IPS DF 6.9 (cell line): ENCODE results near the gene RPL10.
"Not testable (repeated sequence)": the region's sequence is repeated elsewhere in the genome, so short reads cannot be mapped to it uniquely, and the experiment has no call there.

ENCODE experiments used
- DNase-seq: peaks from one replicate; pipeline ENCODE4 v3.0.0-alpha.2; 2013; ENCODE audit warnings: low read depth, low spot score
- H3K27ac ChIP-seq: one replicate; pipeline ENCODE4 v1.5.1; 2013; ENCODE audit warnings: low read length, control low read depth
- H3K27me3 ChIP-seq: 2 replicates; pipeline ENCODE4 v1.6.1; 2013; ENCODE audit warnings: mild to moderate bottlenecking, low read length; ENCODE audit not compliant: control insufficient read depth, insufficient read depth
- H3K36me3 ChIP-seq: 2 replicates; pipeline ENCODE4 v1.6.1; 2013; ENCODE audit warnings: low read length; ENCODE audit not compliant: control insufficient read depth, insufficient read depth
- H3K4me1 ChIP-seq: 2 replicates; pipeline ENCODE4 v1.6.1; 2013; ENCODE audit warnings: low read length; ENCODE audit not compliant: control insufficient read depth, insufficient read depth
- H3K4me3 ChIP-seq: 2 replicates; pipeline ENCODE4 v1.5.1; 2013; ENCODE audit warnings: mild to moderate bottlenecking, low read length
- H3K9me3 ChIP-seq: 2 replicates; pipeline ENCODE4 v1.6.1; 2013; ENCODE audit warnings: low read length, inconsistent platforms; ENCODE audit not compliant: control insufficient read depth, insufficient read depth
- whole genome bisulfite sequencing: extraction: QIAGEN DNeasy Blood & Tissue Kit; methylation state at CpG from one replicate; pipeline ENCODE4 v1.1.7; 2013; ENCODE audit warnings: mixed read lengths, missing lambda C conversion rate; ENCODE audit not compliant: insufficient read length, insufficient coverage; 5-methylcytosine and 5-hydroxymethylcytosine counted together

RPL10 gene

GRCh38 chrX:154378799-154379568, 19.2 kb upstream of the RPL10 start, which contains the start of gene EMD:
TSS of gene EMD (plus strand) at chrX:154379295. CDS start at chrX:154379485, 190 bp downstream.
- Histone ChIP-seq H3K27me3 (no peaks in the 10 kb centered on the region), H3K4me1 (peaks cover 8% of the 10 kb centered on the region), H3K27ac (no peak within 1 kb of the TSS), H3K9me3 (no peaks in the 10 kb centered on the region), H3K36me3 (peaks cover 5% of the 10 kb centered on the region; the same call in 1 of the 2 replicates), H3K4me3 (peak within 1 kb of the TSS; percentile 89)
- DNase-seq: peak; percentile 74
- no CpG with 5 or more reads among the region's 103 CpGs for WGBS

DNA sequence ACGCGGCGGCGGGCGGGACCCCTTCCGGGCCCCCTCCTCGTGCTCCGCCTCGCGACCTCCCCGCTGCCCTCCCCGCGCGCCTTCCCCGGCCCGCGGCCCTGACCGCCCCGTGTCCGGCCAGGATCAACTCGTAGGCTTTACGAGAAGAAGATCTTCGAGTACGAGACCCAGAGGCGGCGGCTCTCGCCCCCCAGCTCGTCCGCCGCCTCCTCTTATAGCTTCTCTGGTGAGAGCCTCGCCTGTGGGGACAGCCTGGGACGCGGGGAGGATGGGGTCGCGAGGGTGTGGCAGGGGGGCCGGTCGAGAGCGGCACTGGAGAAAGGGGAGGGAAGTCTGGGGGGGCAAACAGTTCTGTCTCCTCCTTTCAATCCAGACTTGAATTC, 18.6 kb upstream of the RPL10 start:
- peaks cover 8% of the 10 kb centered on the region for H3K4me1 ChIP-seq
- no peak for DNase-seq
- whole genome bisulfite sequencing: no CpG with 5 or more reads among the region's 38 CpGs

DNA sequence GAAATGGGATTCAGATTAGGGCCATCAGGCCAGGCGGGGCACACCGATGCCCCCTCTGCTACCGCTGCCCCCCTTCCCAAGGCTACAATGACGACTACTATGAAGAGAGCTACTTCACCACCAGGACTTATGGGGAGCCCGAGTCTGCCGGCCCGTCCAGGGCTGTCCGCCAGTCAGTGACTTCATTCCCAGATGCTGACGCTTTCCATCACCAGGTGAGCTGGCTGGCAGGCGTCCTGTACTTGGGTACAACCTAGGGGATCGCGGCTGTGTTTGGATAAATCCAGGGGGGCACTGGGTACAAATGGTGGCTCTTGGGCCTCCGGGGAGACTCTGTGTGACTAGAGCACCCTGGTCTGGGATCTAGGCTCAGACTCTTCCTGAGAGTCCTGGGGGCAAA, 18.0 kb upstream of the RPL10 start:
- peaks cover 7% of the 10 kb centered on the region; the same call in 1 of the 2 replicates for H3K4me1 ChIP-seq
- H3K36me3 ChIP-seq: peaks cover 5% of the 10 kb centered on the region; the same call in 1 of the 2 replicates
- H3K27ac ChIP-seq: no peak overlapping the region
- DNase-seq: no peak
- WGBS: no CpG with 5 or more reads among the region's 13 CpGs
- H3K9me3 ChIP-seq: no peaks in the 10 kb centered on the region
- no peaks in the 10 kb centered on the region for H3K27me3 ChIP-seq
- H3K4me3 ChIP-seq: peak overlapping the region; percentile 89; the same call in 1 of the 2 replicates

More for the DNA sequence above, 18.6 kb upstream of the RPL10 start:
- Histone ChIP-seq H3K27ac (no peak overlapping the region), H3K9me3 (no peaks in the 10 kb centered on the region), H3K27me3 (no peaks in the 10 kb centered on the region), H3K36me3 (peaks cover 5% of the 10 kb centered on the region; the same call in 1 of the 2 replicates), H3K4me3 (peak overlapping the region; percentile 89)

GRCh38 chrX:154380787-154381186, 17.4 kb upstream of the RPL10 start:
- no peak for DNase-seq
- Histone ChIP-seq H3K9me3 (no peaks in the 10 kb centered on the region), H3K27ac (no peak overlapping the region), H3K36me3 (peaks cover 5% of the 10 kb centered on the region; the same call in 1 of the 2 replicates), H3K27me3 (no peaks in the 10 kb centered on the region), H3K4me1 (peaks cover 7% of the 10 kb centered on the region; the same call in 1 of the 2 replicates), H3K4me3 (no peak overlapping the region; the same call in 1 of the 2 replicates)
- WGBS: no CpG with 5 or more reads among the region's 14 CpGs

DNA sequence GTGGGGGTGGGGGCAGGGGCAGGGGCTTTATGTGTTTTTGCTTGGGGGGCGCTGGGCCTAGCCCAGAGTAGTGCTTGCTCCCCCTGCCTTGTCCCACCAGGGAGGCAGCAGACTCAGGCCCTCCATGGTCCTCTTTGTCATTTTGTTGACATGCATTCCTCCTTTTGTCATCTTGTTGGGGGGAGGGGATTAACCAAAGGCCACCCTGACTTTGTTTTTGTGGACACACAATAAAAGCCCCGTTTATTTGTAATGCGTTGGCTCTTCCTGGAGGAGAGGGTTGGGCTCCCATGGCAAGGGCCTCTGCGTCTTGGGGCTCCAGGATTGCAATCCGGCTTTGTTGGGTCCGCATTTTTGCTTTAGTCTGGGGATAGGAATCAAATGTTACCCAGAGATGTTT, 16.9 kb upstream of the RPL10 start:
- WGBS: no CpG with 5 or more reads among the region's 6 CpGs
- Histone ChIP-seq H3K27ac (no peak overlapping the region), H3K36me3 (peaks cover 5% of the 10 kb centered on the region; the same call in 1 of the 2 replicates), H3K9me3 (no peaks in the 10 kb centered on the region), H3K4me3 (no peak overlapping the region), H3K27me3 (no peaks in the 10 kb centered on the region), H3K4me1 (peaks cover 7% of the 10 kb centered on the region; the same call in 1 of the 2 replicates)
- no peak for DNase-seq

- no peaks in the 10 kb centered on the region for H3K9me3 ChIP-seq
- no peak overlapping the region for H3K27ac ChIP-seq
- H3K4me3 ChIP-seq: no peak overlapping the region
- peaks cover 5% of the 10 kb centered on the region; the same call in 1 of the 2 replicates for H3K4me1 ChIP-seq
- no peak for DNase-seq
- no CpG with 5 or more reads among the region's 11 CpGs for WGBS
- peaks cover 5% of the 10 kb centered on the region; the same call in 1 of the 2 replicates for H3K36me3 ChIP-seq
- H3K27me3 ChIP-seq: no peaks in the 10 kb centered on the region
Measured at GRCh38 chrX:154382483-154383069, 15.6 kb upstream of the RPL10 start.

DNA sequence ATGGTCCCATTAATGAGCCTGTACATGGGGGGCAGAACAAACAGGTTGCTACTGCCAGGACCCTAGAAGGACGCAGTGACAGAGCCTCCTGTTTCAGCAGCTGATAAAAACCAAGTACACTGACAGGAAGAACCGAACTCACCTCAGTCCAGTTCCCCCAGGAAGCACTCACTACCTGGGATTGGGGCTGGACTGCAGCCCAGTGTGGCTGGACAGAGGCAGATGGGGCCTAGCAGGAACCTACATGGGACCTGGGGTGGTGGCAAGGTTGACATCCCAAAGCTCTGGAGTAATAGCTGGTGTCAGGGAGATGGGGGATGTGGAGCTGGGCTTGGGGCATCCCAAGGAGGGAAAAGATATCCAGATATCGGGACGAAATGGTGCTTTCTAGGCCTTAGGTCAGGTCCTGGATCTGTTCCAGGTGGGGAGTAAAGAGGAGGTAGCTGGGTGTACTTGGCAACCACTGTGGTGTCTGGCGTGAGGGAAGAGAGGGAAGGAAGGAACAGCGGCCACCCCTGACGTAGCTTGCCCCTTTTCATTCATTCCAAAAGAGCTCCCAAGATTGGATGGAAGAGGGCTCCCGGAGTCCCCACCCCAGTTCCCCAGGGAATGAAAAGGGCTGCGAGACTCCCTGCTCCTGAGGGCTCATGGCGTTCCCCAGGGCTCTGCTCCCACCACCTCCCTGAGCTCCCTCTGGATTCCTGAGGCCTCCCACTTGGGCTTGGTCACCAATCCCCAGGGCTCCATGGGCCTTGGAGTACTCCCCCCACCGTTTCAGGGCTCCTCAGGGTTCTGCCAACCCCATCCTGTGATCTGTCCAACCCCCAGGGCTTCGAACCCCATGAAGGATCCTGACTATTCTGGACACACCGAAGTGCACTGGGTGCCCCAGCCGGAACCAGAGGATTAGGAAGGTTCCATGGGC, 14.6 kb upstream of the RPL10 start:
- Histone ChIP-seq H3K27ac (no peak overlapping the region), H3K9me3 (no peaks in the 10 kb centered on the region), H3K4me1 (peaks cover 4% of the 10 kb centered on the region; the same call in 1 of the 2 replicates), H3K4me3 (no peak overlapping the region), H3K27me3 (no peaks in the 10 kb centered on the region), H3K36me3 (peaks cover 5% of the 10 kb centered on the region; the same call in 1 of the 2 replicates)
- WGBS: no CpG with 5 or more reads among the region's 14 CpGs
- no peak for DNase-seq

- H3K36me3 ChIP-seq: peaks cover 5% of the 10 kb centered on the region; the same call in 1 of the 2 replicates
- no peaks in the 10 kb centered on the region for H3K9me3 ChIP-seq
- no peak for DNase-seq
- no peak overlapping the region for H3K27ac ChIP-seq
- H3K27me3 ChIP-seq: no peaks in the 10 kb centered on the region
- no CpG with 5 or more reads among the region's 8 CpGs for WGBS
- peaks cover 4% of the 10 kb centered on the region; the same call in 1 of the 2 replicates for H3K4me1 ChIP-seq
- H3K4me3 ChIP-seq: no peak overlapping the region
Measured at GRCh38 chrX:154384284-154384892, 13.8 kb upstream of the RPL10 start.

DNA sequence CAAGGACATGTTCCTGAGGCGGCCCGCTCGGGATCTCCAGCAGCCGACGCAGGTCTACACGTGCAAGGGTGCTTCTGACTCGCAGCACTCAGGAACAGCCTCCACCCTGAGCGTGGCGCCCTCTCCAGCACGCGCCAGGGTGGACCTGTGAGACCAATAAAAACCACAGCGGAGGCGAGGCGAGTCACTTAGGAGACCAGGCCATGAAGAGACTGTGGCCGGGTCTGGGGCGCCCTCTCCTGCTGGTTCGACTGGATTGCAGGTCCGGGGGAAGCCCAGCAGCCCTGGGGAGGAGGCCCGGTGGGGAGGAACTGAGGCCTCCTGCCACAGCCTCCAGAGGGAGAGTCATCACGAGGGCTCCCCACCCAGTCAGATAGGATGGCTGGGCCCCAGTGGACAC, 10.1 kb upstream of the RPL10 start:
- WGBS: no CpG with 5 or more reads among the region's 20 CpGs
- not testable (repeated sequence) for H3K9me3 ChIP-seq

More for the DNA sequence above, 10.1 kb upstream of the RPL10 start:
- not testable (repeated sequence) for H3K4me3 ChIP-seq, DNase-seq, H3K27me3 ChIP-seq, H3K36me3 ChIP-seq, H3K4me1 ChIP-seq, H3K27ac ChIP-seq
